ENCODE results near the gene EDIL3.
"Not testable (repeated sequence)": the region's sequence is repeated elsewhere in the genome, so short reads cannot be mapped to it uniquely, and the experiment has no call there.

EDIL3 gene

GRCh38 chr5:84045964-84046363 lies 338.7 kb downstream of the EDIL3 start:
- DNase-seq = no peak

DNA sequence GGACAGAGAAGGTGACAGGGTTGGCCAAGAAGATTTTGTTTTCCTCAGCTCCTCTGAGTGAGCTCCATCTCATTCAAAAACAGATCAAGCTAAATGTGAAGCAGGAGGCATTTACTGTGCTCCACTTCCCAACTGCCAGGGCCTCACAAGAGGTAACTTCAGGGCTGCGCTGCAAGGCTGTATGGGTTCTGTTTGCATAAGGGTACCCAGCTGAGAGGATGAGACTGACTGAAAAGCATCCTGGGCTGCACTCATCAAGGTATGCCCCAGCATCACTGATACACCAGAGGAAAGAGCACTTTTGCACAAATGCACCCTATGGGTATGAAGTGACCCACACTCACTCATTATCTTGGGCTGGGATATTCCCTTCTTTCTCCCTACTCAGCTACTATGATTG lies 347.8 kb downstream of the EDIL3 start:
- no peak for DNase-seq

GRCh38 chr5:84032324-84032723 lies 352.4 kb downstream of the EDIL3 start:
- no peak for DNase-seq

DNA sequence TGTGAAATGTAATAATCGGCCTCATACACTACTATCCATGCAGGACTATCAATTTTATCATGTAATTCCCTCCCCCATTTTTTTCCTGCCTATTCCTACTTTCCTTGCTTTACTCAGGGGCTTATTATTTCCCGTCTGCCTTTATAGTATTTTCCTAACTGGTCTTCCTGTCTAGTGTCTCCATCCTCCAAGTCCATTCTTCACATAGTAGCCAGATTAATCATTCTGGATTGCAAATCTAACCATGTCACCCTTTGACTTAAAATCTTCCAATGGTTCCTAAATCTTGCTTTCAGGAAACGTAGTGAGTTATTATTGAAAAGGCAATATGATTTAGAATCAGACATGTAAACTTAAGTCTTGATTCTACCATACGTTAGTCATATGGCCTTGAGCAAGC lies 356.6 kb downstream of the EDIL3 start:
- DNase-seq = no peak

GRCh38 chr5:84018521-84018920 lies 366.2 kb downstream of the EDIL3 start:
- DNase-seq = not testable (repeated sequence)

- no peak for DNase-seq
Measured at GRCh38 chr5:84017523-84018172, 367.0 kb downstream of the EDIL3 start.

- no peak for DNase-seq
Measured at GRCh38 chr5:84016085-84016484, 368.6 kb downstream of the EDIL3 start.

DNA sequence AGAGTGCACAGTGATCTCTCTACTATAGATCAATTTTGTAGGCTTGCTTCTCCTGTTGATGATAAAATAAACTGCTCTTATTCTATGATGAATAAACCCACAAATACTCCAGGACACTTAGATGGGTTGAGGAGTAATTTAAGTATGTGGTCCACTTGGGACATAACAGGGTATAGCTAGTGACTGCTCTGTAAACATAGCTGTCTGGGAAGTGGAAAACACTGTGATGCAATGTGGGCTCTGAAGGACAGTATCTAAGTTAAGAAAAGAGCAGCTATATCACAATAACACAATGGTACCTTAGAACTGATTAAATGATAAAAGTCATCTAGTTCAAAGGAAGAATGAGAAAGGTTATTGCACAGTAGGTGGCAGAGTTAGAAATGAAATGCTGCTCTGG lies 369.7 kb downstream of the EDIL3 start:
- DNase-seq = no peak

GRCh38 chr5:83993803-83994202 lies 390.9 kb downstream of the EDIL3 start:
- no peak for DNase-seq

DNA sequence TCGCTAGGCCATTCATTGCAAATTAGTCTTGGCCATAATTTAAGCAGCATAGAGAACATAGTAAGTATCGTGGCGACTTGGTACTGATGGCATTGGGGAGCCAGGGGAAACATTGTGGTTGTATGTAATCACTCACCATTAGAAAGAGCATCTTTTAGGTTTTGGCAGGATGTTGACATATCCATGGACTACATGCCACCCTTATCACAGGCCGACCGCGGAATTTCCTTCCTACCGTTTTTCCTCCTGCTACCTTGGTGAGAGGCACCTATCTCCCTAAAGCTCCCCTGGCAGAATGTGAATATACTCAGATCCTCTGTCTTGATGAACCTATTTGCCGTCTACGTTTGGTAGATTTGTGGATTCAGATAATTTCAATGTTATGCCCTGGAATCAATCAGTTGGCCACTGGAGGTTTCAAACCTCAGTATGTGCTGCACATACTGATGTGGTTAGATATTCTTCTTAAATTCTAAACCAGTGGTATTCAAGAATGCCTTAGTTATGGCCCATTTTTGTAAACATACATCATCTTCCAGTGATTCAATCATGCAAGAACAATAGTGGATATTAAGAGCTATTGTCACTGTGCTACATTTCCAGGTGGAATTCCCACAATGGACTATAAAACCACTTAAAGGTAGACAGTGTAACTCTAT lies 393.0 kb downstream of the EDIL3 start:
- no peak for DNase-seq

DNA sequence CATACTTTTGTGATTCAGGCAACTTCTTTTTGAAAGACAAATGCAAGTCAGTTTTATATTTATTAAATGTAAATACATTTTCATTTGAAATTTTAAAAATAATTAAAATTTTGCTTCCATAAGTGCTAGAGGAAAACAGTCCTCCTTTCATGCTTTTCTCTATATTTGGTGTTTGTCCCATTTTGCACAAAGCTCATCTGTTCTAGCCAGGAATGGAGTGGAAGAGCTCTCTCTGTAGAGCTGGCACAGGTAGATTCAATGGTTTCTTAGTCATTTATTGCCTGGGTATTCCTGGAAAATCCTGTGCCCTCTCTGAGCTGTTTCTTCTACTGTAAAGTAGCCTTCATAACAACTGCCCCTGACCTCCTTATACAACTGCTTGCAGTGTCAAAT lies 396.4 kb downstream of the EDIL3 start:
- DNase-seq = no peak

GRCh38 chr5:83987513-83988292 lies 397.0 kb downstream of the EDIL3 start:
- no peak for DNase-seq

GRCh38 chr5:83983852-83984251 lies 400.8 kb downstream of the EDIL3 start:
- no peak for DNase-seq

DNA sequence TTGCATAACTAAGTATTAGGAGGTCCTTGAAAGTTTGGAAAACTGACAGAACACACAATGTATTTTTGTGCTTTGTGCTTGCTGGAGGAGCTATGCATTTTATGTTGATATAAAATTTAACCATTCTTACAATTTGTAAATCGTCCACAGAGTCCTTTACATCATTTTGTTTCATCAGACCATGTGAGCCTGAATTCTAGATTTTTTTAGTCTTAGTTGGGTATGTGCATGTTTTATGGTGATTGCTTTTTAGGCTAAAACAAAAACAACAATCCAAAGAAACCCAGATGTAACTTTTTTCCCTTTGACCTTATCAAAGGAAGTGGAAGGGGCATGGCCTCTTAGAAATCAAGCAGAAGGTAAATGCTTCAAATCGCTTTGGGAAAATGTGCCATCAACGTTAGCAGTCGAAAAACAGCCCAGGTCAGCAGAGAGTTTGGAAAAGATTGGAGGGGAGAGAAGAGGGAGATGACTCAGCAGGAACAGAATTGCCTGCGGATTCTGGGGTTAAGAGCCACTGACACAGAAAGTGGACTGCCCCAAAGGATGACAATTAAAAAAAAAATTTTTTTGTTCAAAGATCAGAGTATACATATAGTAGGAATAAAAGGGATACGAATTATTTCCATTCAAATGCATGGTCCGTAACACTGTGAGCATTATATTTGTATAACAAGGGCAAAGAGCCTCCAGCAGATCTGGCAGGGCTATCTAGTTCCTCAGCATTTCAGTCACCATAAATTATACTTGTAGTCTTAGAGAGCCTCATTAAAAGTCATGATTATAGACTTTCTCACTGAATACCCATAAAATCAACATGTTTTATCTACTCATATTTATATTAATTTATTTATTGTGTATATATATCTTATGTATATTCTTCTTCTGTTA lies 410.5 kb downstream of the EDIL3 start:
- no peak for DNase-seq

DNA sequence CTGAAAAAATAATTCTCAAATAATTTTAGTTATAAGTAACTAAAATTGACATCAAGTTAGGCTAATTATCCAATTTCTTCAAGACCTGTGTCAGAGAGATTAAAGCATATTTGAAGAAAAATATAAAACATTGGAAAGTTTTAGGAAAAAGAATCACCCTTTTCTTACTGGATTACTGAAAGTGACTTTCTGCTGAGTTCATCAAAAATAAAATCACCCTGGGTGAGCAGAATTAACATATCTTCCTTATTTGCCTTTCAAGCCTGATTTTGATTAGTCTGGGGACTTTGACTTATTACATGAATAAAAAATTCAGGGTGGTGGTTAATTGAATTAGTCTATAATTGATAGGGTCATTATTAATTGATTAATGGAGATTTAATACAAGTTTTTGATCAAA lies 411.8 kb downstream of the EDIL3 start:
- no peak for DNase-seq

GRCh38 chr5:83972236-83972635 lies 412.4 kb downstream of the EDIL3 start:
- no peak for DNase-seq

DNA sequence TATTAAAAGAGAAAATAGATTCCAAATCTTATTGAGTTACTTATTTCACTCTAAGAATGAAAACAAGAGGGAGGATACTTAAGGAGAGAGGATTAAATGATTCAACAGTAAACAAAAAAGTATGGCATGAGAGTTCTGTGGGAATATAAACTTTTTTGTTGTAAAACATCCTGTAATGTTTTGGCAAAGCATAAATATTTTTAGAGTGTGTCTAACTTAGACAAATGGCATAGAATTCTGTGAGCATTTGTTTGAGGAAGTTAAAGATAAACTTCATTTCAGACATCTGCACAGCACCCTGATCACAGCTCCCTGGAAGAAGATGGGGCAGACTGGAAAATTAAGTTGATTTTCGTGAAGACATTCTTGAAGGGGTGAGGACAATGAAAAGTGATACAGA lies 417.3 kb downstream of the EDIL3 start:
- DNase-seq = no peak

- DNase-seq = no peak
Measured at GRCh38 chr5:83965441-83965840, 419.2 kb downstream of the EDIL3 start.

DNA sequence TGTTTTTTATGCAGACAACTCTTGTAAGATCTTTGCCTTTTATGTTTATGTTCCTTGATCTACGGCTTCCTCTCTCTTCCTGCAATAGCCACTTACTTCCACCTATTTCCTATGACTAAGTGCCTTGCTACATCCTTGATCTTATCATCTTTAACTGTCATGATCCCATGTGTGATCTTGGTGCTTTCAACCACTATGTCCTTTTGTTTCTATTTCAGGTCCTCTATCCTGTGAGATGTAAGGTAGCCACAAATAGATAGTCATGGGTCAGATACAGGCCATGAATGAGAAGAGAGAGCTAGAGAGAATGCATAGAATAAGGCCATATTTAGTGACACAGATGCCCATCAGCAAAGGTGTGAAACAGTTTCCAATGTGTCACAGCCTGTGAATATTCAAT lies 420.4 kb downstream of the EDIL3 start:
- no peak for DNase-seq

GRCh38 chr5:83957188-83957587 lies 427.5 kb downstream of the EDIL3 start:
- DNase-seq = no peak

- no peak for DNase-seq
Measured at GRCh38 chr5:83956386-83956785, 428.3 kb downstream of the EDIL3 start.

GRCh38 chr5:83955916-83956315 lies 428.8 kb downstream of the EDIL3 start:
- no peak for DNase-seq

DNA sequence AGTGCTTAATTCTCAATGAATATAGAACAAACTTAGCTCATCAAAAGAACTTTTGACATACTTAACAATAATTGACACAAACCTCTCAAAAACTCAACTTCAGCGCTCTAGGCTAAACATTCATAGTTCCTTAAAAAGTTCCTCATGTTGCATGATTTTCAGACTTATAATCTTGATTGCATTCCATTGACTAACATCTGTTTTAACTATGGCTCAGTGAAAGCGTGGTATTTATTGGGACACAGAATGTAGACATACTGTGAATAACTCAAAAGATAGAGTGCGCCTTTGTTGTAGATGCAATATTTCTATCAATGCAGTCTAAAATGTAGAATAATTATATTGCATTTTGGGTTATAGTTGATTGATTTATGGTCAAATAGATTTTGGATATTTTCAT lies 436.9 kb downstream of the EDIL3 start:
- no peak for DNase-seq

All from CD4-positive, alpha-beta T cell treated with Interferon alpha-2 for 1 hour (primary cell).